HG03095 (cell line): ENCODE data around the gene NTM.

Experiments
- ATAC-seq: cut with Tn5 transposase; IDR thresholded peaks from one replicate; pipeline ENCODE4 v1.9.1; 2021; ENCODE audit warnings: moderate library complexity; ENCODE audit not compliant: unreplicated experiment

NTM gene

DNA sequence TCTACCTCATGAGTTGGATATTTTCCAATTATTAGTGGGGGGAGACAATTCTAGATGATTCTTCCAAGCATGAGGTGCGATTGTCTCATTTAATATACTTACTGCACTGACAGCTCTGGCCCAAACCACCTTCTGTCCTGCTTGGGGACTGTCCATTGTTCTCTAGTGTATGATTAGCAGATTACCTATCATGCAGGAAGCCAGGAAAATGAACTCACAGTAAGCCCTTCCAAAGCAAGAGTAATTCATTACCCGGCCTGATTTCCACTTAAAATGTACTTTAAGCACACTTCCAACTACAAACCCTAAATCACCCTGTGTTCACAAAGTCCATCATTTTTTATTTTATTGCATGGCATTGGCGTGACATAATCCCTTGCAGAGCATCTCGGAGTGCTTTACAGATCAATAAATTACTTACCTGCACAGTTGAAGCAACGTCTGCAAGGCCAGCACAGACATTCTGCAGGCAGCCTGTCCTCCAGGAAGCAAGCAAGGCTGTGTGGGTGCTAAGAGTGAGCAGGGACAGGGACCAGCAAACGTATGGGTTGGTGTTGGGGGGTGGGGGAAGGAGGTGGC, 838.2 kb downstream of the NTM start:
- no peak for ATAC-seq

DNA sequence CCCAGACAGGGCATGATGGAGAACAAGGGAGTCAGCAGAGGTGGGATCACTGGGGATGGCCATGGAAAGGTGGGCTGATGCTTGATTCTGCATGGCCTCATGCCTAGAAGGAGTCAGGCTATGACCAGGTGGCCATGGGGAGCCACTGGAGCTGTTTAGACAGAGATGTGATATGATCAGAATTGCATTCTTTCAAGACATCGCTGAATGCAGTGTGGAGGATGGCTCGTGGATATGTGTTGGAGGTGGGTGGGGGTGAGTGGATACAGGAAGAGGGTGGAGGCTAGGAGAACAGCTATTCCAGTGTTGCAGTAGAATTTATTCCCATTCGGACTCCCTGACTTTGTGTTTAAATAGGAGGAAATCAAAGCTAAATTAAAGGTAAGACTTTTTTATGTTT, 841.1 kb downstream of the NTM start:
- ATAC-seq: no peak

DNA sequence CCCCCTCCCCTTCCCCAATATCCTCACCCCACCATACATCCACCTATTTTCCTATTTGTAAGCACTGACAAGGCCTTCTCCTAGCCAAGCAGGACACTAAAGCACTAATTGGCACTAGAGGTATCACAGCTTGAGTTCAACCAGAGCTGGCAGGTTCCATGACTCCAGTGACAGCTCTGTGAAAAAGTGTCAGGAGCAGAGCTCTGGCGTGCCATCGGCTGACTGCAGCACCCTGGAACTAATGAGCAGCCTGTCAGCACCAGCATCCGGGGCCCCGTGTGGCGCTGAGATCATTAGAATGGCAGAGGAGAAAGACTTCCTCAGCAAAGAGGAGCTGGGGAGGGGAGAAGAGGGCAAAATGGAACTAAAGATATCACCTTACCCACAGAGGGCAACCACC, 847.4 kb downstream of the NTM start:
- ATAC-seq: no peak

DNA sequence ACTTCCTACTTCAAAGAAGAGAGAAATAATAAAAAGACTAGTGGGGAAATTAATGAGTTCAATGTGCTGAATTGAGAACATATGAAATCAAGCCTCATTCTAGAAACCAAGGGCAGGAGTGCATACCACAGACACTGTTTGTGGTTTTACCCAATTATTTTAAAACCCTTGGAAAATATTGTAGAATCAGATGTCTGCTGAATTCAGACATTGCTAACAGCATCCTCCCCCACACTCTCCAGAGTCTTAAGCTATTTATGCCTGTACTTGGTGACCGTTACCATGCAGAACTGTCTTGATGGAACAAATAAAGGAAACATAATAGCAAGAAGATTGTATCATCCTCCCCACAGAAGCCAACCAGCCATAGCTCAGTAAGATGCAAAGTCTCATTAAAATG, 850.1 kb downstream of the NTM start:
- ATAC-seq: no peak

DNA sequence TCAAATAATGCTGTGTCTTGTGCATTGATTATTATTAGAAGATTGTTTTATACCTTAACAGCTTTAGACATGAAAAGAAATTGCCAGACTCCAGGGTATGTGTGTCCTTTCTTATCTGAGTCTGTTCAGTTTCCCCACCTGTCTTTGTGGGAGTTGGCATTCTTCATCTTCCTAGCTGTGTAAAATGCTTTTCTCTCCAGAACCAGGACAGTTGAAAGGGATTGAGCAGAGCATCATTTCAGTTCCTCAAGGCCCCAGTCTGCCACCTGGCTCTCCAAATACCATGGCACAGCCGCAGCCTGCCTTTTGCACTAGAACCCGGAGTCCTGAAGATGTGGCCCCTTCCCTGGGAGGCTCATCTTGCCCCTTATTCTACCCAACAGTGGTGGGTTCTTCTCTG, 851.9 kb downstream of the NTM start:
- no peak for ATAC-seq

DNA sequence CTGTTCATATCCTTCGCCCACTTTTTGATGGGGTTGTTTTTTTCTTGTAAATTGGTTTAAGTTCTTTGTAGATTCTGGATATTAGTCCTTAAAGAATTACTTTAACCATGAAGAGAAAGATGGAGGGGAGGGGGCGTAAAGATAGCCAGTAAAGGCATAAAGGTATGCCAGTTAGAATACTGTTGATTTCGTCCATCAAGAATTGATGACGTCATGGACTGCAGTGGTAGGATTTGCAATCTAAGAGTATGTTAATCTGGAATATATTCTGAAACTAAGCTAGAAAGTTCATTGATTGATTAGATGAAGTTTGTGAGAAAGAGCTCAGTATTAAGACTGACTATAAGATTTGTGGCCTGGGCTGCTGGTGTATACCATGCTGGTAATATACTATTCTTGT, 856.1 kb downstream of the NTM start:
- no peak for ATAC-seq

DNA sequence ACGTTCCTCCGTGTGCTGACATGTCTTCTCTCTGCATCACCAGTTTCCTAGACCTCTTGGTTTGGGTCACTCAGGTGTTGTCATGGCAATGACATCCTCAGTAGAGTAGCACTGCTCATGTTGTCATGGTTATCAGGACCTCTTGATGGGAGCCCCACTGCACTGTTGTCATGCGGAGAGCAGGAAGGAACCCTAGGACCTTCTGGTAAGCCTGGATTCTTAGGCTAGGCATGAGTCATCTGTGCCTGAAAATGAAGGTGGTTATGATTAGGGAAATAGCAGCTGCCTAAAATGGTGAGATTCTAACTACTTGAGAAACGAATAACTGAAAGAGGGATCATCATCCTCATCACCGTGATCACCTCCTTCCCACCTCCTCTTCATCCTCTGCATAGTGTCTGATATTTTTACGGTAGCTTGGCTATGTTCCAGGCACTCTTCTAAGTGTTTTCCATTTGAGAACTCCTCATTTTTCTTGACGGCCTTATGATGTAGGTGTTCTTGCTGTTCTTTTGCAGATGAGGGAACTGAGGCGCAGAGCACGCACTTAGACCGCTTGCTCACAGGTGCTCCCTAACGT, 858.4 kb downstream of the NTM start:
- no peak for ATAC-seq

DNA sequence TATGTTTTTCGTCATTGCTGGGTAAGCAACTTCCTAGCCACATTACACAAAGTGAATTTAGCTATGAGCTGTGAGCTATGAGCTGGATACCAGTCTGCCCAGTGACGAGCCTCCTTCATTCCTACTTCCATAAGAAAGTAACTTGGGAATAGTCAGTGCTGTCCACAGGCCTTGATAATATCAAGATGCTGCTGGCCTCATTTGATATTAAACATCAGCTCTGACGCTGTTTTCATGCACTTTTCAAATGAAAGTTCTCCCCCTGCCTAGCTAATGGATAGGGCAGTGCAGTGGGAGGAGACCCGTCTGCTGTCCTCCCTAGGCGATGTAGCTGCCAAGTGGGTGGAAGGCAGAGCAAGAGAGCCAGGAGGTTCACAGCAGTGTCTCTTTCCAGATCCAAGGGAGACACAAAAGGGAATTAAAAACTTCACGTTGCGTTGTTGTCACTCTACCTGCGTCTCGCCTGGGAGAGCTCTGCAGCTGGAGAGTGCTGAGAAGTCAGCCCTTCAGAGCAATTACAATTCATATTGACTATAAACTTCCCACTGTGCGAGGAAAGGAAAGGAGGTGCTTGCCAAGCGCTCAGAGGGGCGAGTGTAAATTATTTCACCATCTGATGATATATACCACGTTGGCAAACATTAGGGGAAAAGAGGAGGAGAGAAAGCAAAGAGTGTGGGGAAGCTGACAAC, 861.4 kb downstream of the NTM start:
- ATAC-seq: no peak

DNA sequence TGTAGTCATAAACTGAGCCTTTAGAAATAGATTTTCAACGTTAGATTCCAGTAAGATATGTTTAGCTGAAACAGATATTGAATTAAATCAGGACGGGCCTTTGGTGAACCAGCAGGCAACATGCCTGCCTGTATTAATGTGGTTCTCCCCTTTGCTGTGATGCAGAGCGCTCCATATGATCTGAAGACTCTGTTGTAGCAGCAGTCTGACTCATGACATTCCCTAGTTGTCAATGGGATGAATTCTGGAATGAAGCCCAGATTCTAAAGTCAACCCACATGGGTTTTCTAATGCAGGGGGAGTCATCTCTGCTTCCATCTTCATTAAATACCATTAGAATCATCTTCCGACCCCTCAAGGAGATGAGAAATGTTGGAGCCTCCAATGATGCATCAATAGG, 864.5 kb downstream of the NTM start:
- ATAC-seq: no peak

DNA sequence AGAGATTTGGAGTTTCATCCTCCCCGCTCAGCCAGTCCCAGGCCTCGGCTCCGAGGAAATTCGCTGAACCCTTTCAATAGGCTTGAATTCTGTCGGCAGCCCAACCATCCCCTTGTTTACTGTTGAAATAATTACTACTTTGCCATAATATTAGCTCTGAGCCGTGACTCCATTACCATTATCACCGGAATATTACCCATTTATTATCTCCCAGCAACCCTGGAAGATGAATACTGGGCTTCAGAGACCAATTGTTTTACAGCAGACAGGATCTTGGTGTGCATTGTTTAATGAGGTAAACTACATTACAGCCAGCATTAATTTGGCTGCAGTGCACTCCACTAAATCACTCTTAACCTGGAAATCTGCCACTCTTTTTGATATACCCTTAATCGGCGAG, 867.4 kb downstream of the NTM start:
- ATAC-seq: no peak

DNA sequence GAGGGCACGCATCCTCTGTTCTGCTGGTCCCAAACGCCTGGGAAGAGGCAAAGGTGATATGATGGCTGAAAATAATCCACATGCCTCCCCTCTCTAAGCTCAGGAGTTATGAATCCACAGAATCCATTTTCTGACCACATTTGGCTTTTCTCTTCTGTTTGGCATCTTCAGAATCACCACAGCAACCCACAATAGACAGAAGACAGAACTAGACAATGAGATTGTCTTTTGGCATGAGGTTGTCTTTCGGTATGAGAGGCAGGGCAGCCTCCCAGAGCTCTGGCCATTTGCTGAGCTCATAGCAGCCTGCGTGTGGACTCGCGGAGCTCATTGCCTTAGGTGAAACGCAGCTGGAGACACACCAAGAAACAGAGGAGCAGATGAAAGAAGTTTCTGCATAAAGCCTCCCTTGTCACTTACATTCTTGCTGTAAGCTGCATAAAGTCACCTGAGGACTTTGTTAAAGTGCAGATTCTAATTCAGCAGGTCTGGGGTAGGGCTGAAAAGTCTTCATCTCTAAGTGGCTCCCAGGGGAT, 868.0 kb downstream of the NTM start:
- no peak for ATAC-seq

DNA sequence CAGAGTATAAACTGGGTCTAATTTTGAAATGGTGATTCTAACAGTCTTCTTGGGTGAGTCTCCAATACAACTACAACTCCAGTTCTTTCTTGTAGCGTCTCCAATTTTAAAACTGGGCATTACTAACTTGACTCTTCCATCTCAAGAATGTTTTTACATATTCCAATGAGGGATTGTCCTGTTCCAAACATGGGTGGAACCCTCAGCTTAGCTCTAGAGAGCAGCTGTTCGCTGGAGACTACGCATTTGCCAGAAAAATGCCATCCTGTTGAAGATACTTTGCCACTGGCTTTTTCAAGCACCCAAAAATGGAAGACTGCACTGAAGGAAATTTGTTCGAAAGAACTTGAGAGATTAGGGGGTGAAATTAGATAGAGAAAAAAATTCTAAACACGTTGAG, 870.0 kb downstream of the NTM start:
- ATAC-seq: no peak

DNA sequence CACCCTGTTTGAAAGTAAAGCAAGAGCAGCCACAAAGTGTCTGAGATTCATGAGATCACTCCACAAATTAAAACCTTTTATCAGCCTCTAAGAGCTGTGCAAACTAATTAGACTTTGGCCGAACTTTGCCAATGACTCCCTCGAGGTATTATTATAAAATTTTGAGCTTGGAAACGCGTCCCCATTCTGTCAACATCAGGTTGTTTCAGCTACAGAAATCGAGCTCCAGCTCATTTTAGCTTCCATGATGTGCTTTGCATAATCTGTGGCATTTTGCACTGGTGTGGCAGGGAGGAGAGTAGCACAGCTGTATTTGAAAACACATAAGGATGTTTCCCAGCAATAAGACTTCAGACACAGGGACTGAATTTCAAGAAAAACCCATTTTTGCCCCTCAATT, 872.2 kb downstream of the NTM start:
- no peak for ATAC-seq

DNA sequence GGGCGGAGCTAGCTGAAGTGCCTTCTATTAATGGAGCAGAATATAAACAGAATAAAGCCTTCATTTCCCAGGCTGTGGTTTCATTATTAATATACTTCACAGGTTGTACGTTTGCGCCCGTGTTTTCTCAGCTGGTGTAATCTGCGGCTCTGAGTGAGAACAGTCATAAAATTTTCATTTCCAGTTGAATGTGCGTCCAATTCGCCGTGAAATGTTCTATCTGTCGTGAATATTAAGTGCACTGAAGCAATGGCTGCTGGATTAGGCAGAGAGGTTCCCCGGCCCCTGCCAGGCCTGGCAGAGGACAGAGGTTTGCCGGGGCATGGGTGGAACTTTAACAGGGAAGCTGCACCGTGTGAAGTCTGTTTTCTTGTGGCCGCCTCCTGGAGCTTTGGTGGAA, 874.4 kb downstream of the NTM start:
- no peak for ATAC-seq

DNA sequence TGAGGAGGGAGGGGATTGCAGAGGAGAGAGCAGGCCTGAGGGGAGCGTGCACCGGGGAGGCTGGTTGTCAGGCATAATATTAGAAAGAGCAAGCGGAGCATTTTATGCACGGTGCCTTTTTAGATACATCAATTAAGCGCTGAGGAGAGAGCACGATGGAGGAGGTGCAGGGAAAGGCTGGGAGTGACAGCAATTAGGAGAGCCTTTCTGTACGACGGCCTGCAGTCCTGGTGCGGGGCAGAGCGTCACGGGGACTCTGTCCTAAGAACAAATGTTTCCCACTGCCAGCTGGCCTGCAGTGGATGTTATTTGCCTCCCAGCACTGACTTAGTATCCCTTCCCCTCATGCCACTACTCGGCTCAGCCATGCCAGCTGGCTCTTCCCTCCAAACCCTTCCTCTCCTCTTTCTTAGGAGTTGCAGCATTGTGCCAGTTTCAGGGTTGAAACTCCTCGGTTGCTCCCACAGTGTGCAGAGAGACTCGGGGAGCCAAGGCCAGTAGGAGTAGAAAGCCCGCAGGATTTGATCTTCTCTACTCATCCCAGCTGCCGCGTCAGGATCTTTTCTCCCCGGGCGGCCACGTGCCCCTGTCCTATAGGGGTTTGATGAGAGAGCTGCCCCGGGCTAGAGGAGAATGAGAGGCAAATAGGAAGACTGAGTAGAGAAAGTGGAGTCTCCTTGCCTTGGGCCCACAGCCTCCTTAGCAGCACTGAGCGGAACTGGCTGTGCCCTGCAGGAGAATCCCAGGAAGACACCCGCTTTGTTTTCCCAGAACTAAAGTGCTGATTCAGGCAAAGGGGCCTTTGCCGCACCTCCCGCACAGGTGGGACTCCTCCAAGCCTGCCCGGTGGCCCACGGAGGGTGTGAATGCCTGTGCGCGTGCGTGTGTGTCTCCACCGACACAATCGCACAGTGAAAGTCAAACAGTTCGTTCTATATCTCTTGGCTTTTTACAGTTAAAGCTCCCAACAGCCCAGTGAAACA, 875.3 kb downstream of the NTM start:
- ATAC-seq: no peak

DNA sequence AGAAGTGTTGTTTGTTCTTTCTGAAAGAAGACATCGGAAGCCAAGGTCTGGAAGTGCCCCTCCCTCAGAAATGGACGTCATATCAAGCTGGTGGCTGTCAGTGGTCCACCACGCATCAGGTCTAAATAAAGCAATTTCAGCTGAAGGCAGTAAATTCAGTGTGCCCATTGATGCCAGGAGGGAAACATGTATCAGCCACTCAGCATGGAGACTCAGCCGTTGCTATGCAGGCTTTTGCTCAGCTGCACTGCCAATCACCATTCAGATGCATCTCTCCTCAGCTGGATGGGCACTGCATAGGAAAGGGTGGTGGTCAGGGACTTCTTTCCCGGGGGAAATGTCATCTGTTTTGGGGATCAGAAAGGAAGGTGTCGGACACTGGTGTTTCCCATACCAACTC, 878.2 kb downstream of the NTM start:
- no peak for ATAC-seq

DNA sequence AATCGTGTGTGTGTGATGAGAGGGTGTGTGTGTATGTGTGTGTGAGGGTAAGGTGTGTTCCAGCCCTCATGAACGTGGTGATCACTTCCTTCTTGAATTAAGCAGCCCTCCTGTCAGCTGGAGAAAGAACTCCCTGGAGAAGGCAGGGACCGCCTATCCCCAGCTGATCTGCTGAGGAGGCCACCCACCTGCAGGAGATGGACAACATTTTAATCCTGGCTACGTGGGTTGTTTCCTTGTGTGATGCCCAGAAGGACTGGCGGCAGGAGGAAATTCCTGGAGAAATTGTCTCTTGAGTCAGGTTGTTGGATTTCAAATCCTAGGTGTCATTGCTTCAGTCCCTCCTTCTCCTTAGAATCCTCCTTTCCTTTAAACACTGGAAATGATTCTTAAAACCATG, 878.8 kb downstream of the NTM start:
- no peak for ATAC-seq

DNA sequence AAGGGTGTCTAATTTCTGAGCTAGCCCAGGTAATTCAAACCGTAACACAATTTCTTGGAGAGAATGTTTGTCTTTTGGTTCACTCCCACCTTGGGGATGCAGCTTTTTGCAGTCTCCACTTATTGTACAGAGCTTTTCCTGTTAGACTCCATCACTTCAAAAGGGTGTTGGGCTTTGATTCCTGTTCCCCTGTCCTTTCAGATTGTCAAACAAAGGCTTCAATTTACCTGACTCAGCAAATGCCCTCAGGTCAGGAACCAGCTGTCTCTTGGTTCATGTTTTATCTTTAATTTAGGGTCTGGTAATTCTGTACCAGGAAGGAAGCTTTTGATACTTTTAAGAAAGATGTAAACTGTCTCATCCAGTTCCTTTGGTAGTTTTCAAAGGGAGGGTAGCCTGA, 880.6 kb downstream of the NTM start:
- ATAC-seq: no peak

DNA sequence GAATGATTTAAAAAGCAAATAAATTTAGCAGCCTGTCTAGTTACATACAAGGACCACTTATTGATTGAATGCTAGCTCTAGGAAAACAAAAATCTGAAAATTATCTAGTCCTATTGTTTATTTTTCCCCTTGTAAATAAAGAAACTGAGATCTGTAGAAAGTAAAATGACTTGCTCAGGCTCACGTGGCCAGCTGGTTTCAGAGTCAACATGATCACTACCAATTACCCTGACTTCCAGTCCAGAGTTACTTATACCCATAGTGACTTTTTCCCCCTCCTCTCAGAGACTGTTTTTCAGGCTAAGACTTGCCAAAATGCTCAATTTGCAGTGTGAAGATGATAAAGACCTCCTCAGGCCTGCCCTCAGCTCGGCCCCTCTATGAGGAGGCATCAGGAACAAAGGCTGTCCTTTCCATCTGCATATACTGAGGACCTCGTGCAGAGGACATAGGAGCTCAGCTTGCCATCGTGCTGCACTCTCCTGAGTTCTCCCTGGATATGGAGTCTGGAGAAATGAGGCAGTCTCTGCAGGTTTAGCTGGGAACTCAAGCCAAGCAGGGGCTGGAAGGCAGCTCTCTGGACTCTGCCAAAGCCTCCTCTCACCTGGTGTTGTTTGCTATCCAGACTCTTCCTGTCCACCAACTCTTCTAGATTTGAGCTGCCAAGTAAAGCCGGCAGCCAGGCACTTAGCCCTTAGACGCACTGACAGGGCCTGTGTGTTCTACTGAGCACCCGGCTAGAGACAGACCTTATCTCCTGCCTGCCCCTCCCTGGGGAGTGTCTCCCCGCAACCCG, 883.3 kb downstream of the NTM start:
- ATAC-seq: no peak

DNA sequence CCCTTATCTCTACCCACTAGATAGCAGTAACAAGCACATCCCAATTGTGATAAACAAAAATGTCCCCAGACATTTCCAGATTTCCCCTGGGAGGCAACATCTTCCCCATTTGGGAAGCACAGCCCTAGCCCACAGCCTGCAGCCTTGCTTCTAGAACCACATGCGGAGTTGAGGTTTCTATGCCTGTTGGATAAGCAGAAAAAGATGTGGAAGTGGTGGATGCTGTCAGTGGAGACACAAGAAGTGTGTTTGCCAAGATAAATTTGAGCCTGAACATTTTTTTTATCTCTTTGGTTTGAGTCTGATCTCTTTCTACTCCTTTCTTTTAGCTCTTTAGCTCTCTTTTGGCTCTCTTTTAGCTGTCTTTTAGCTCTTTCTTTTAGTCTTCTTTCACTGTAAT, 884.5 kb downstream of the NTM start:
- ATAC-seq: no peak
